OCI-LY7 (cell line): ENCODE results near the gene SORCS1. TPM values are rescaled to one million over a fixed set of nuclear protein-coding genes. Genes with fewer than 3 reads are reported as not detected.

Experiments used
- BruUV-seq: library from RNA; stranded (reverse); fragments of 400-500 nt; replicated peaks from 2 replicates; lab custom pipeline; 2021; lab: Mats Ljungman, UMichigan
- CTCF ChIA-PET: fragments of 300-600 bp; sonication (Branson Sonifier 250); formaldehyde crosslinking; loops from one replicate; lab custom pipeline; 2022; ENCODE audit warnings: antibody characterized with exemption; ENCODE audit not compliant: unreplicated experiment; lab: Charles Lee
- POLR2A ChIA-PET: fragments of 300-600 bp; sonication (Branson Sonifier 250); formaldehyde crosslinking; loops from one replicate; lab custom pipeline; 2022; ENCODE audit warnings: antibody characterized with exemption; lab: Charles Lee
- DNase-seq: peaks from one replicate; pipeline ENCODE4 v3.0.0-alpha.2; 2015; ENCODE audit warnings: low spot score
- H2AFZ ChIP-seq: fragments of 200-600 bp; sonication (generic), shearing (Covaris generic); 2 replicates; pipeline ENCODE4 v1.6.1; 2014; ENCODE audit warnings: mild to moderate bottlenecking, antibody characterized with exemption, low read length, moderate library complexity
- H3K27ac ChIP-seq: fragments of 200-600 bp; sonication (generic); 2 replicates; pipeline ENCODE4 v1.5.1; 2014; ENCODE audit warnings: mixed run types, low read depth, mild to moderate bottlenecking, moderate library complexity, low read length, inconsistent platforms; ENCODE audit not compliant: poor library complexity, severe bottlenecking
- H3K36me3 ChIP-seq: fragments of 200-600 bp; sonication (generic); 2 replicates; pipeline ENCODE4 v1.6.1; 2014; ENCODE audit warnings: mild to moderate bottlenecking, antibody characterized with exemption, low read length, moderate library complexity, mixed read lengths; ENCODE audit not compliant: insufficient read depth
- H3K4me1 ChIP-seq: fragments of 200-600 bp; sonication (generic); 2 replicates; pipeline ENCODE4 v1.5.1; 2014; ENCODE audit warnings: mild to moderate bottlenecking, low read length; ENCODE audit not compliant: insufficient read depth, poor library complexity, severe bottlenecking
- H3K4me2 ChIP-seq: fragments of 200-600 bp; sonication (generic); 2 replicates; pipeline ENCODE4 v1.6.1; 2014; ENCODE audit warnings: mild to moderate bottlenecking, low read length
- H3K4me3 ChIP-seq: fragments of 200-600 bp; sonication (generic); 2 replicates; pipeline ENCODE4 v1.5.1; 2014; ENCODE audit warnings: mild to moderate bottlenecking, low read depth, low read length; ENCODE audit not compliant: poor library complexity, severe bottlenecking
- H3K79me2 ChIP-seq: fragments of 200-600 bp; sonication (generic); 2 replicates; pipeline ENCODE4 v1.6.1; 2016; ENCODE audit warnings: low read depth, mild to moderate bottlenecking, low read length, moderate library complexity, mixed read lengths; ENCODE audit not compliant: insufficient read depth
- H3K9me2 ChIP-seq: fragments of 200-600 bp; sonication (generic); 2 replicates; pipeline ENCODE4 v1.6.1; 2016; ENCODE audit warnings: mild to moderate bottlenecking, low read length, mixed read lengths; ENCODE audit not compliant: insufficient read depth
- H3K9me3 ChIP-seq: fragments of 200-600 bp; sonication (generic); 2 replicates; pipeline ENCODE4 v1.6.1; 2014; ENCODE audit warnings: mild to moderate bottlenecking, mixed run types, low read length, mixed read lengths
- H4K20me1 ChIP-seq: fragments of 200-600 bp; sonication (generic); 2 replicates; pipeline ENCODE4 v1.6.1; 2014; ENCODE audit warnings: mild to moderate bottlenecking, antibody characterized with exemption, low read length, moderate library complexity, mixed read lengths; ENCODE audit not compliant: insufficient read depth
- CTCF ChIP-seq: fragments of 200-600 bp; sonication (generic); conservative IDR thresholded peaks from 2 replicates; pipeline ENCODE4 v1.5.1; 2014; ENCODE audit warnings: mild to moderate bottlenecking, antibody characterized with exemption, low read length, moderate library complexity, mixed read lengths
- EZH2phosphoT487 ChIP-seq: fragments of 200-600 bp; sonication (generic); IDR thresholded peaks from 2 replicates; pipeline ENCODE4 v1.6.1; 2018; ENCODE audit warnings: low read depth, borderline replicate concordance, mild to moderate bottlenecking, mixed run types, antibody characterized with exemption, low read length, moderate library complexity, mixed read lengths
- intact Hi-C: fragments of 100-400 bp; cut with micrococcal nuclease; formaldehyde crosslinking; loops from one replicate; pipeline ENCODE4 v1.10.0; 2022; ENCODE audit not compliant: unreplicated experiment
- total RNA-seq, 2 experiments: library from RNA; depleted of rRNA in 1 of 2; stranded (reverse); fragments of >200 nt in 1 of 2; shearing (Covaris generic) in 1 of 2; gene quantifications; 2 replicates each; pipeline ENCODE4 v1.2.3, GENCODE V29; 2014 to 2022

SORCS1 gene
- total RNA-seq, 2 experiments from 2014 or later: not detected

GRCh38 chr10:107163076-107163855 lies 1.2 kb downstream of the SORCS1 start:
- no peaks in the 10 kb centered on the region for H3K36me3 ChIP-seq
- TF ChIP-seq CTCF: no peak
- TF ChIP-seq EZH2phosphoT487: no peak
- no peaks in the 10 kb centered on the region for H3K9me2 ChIP-seq
- ChIA-PET CTCF (no interaction called here), POLR2A (no interaction called here)
- no peaks in the 10 kb centered on the region for H3K79me2 ChIP-seq
- no peak overlapping the region for H3K27ac ChIP-seq
- H3K4me3 ChIP-seq: no peak overlapping the region
- no peaks in the 10 kb centered on the region for H3K9me3 ChIP-seq
- no peak for DNase-seq
- intact Hi-C loops: no loop called here
- no peaks in the 10 kb centered on the region for H4K20me1 ChIP-seq
- no peaks in the 10 kb centered on the region for H3K4me1 ChIP-seq
- no peak overlapping the region for H2AFZ ChIP-seq
- BruUV-seq: no TSS peak
- no peak overlapping the region for H3K4me2 ChIP-seq

- no peaks in the 10 kb centered on the region for H3K4me1 ChIP-seq
- no peak overlapping the region for H3K4me2 ChIP-seq
- no peaks in the 10 kb centered on the region for H3K36me3 ChIP-seq
- H3K9me3 ChIP-seq: no peaks in the 10 kb centered on the region
- H3K27ac ChIP-seq: no peak overlapping the region
- no peaks in the 10 kb centered on the region for H3K9me2 ChIP-seq
- no peak for DNase-seq
- BruUV-seq: no TSS peak
- ChIA-PET CTCF (no interaction called here), POLR2A (no interaction called here)
- H3K4me3 ChIP-seq: no peak overlapping the region
- H3K79me2 ChIP-seq: no peaks in the 10 kb centered on the region
- intact Hi-C loops: no loop called here
- H2AFZ ChIP-seq: no peak overlapping the region
- no peak for TF ChIP-seq EZH2phosphoT487
- no peak for TF ChIP-seq CTCF
- H4K20me1 ChIP-seq: no peaks in the 10 kb centered on the region
These were observed 3.6 kb downstream of the SORCS1 start for GRCh38 chr10:107160866-107161265.

- POLR2A ChIA-PET: no interaction called here
- no peak for TF ChIP-seq CTCF
- TF ChIP-seq EZH2phosphoT487: no peak
- intact Hi-C loops: no loop called here
These were observed 4.6 kb downstream of the SORCS1 start for GRCh38 chr10:107159871-107160270.

More at GRCh38 chr10:107159871-107160270, 4.6 kb downstream of the SORCS1 start:
- CTCF ChIA-PET: no interaction called here
- H3K4me2 ChIP-seq: no peak overlapping the region
- no peaks in the 10 kb centered on the region for H3K9me2 ChIP-seq
- H3K4me3 ChIP-seq: no peak overlapping the region
- H3K36me3 ChIP-seq: no peaks in the 10 kb centered on the region
- no peaks in the 10 kb centered on the region for H4K20me1 ChIP-seq
- no peaks in the 10 kb centered on the region for H3K79me2 ChIP-seq
- H2AFZ ChIP-seq: no peak overlapping the region
- no TSS peak for BruUV-seq
- no peak overlapping the region for H3K27ac ChIP-seq
- no peaks in the 10 kb centered on the region for H3K4me1 ChIP-seq
- no peaks in the 10 kb centered on the region for H3K9me3 ChIP-seq
- DNase-seq: no peak
